ENCODE results near the gene KDR.

Gene KDR

DNA sequence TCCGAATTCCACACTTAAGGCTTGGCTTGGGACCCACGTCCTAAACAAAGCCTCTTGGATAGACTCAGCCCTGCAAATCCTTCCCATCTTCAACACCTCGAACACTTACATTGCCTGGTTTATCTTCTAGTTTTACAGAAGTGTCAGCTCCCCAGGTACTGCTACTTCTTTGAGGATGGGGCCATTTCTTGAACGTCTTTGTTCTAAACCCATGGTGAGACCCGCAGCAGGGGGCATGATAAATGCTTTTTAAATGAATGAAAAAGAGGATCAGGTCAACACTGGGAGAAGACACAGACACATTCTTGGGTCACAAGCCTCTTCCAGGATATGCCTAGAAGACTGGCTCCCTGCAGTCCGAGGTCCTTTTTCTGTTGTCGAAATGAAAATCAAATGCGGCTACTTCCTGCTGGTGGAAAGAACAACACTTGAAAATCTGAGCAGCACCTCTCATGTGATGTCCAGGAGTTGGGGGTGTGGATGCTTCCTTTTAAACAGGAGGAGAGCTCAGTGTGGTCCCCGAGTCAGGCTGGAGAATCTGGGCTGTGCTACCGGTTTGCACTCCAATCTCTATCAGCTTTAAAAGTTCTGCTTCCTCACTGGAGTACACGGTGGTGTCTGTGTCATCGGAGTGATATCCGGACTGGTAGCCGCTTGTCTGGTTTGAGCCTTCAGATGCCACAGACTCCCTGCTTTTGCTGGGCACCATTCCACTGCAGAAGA, 45.8 kb downstream of the KDR start:
- TF ChIP-seq, protein P1, sequence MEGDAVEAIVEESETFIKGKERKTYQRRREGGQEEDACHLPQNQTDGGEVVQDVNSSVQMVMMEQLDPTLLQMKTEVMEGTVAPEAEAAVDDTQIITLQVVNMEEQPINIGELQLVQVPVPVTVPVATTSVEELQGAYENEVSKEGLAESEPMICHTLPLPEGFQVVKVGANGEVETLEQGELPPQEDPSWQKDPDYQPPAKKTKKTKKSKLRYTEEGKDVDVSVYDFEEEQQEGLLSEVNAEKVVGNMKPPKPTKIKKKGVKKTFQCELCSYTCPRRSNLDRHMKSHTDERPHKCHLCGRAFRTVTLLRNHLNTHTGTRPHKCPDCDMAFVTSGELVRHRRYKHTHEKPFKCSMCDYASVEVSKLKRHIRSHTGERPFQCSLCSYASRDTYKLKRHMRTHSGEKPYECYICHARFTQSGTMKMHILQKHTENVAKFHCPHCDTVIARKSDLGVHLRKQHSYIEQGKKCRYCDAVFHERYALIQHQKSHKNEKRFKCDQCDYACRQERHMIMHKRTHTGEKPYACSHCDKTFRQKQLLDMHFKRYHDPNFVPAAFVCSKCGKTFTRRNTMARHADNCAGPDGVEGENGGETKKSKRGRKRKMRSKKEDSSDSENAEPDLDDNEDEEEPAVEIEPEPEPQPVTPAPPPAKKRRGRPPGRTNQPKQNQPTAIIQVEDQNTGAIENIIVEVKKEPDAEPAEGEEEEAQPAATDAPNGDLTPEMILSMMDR (IDR thresholded peaks at IDR 0.05; ENCODE audit: insufficient read depth, low read length, poor library complexity, severe bottlenecking) = no peak
- Histone ChIP-seq H3K4me3 (replicated peaks; ENCODE audit: low read depth, low read length) (no peak overlapping the region), H3K27me3 (replicated peaks; ENCODE audit: control insufficient read depth, insufficient read depth, low read length) (no peaks in the 10 kb centered on the region), H3K36me3 (ENCODE audit: control insufficient read depth, insufficient read depth, low read length) (no peaks in the 10 kb centered on the region)
- DNase-seq (ENCODE audit: extremely low read depth, insufficient read length) = no peak

- no peak overlapping the region for H3K4me3 ChIP-seq (replicated peaks; ENCODE audit: low read depth, low read length)
- no peaks in the 10 kb centered on the region for H3K36me3 ChIP-seq (ENCODE audit: control insufficient read depth, insufficient read depth, low read length)
- TF ChIP-seq, protein P1 (IDR thresholded peaks at IDR 0.05; ENCODE audit: insufficient read depth, low read length, poor library complexity, severe bottlenecking) = no peak
- no peak for DNase-seq (ENCODE audit: extremely low read depth, insufficient read length)
- H3K27me3 ChIP-seq (replicated peaks; ENCODE audit: control insufficient read depth, insufficient read depth, low read length) = no peaks in the 10 kb centered on the region
Measured at GRCh38 chr4:55078987-55079386, 46.4 kb downstream of the KDR start.

DNA sequence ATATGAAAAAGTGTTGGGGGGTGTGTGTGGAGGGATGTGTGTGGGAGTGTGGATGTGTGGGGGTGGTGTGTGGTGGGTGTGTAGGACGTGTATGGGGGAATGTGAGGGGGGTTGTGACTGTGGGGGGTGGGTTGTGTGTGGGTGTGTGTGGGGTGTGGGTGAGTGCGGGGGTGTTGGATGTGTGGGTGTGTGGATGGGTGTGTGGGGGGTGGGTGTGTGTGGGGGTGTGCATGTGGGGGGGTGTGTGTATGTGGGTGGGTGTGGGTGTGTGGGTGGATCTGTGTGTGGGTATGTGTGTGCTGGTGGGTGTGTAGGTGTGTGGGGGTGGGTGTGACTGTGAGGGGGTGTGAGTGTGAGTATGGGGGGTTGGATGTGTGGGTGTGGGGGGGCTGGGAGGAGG, 47.8 kb downstream of the KDR start:
- Histone ChIP-seq H3K27me3 (replicated peaks; ENCODE audit: control insufficient read depth, insufficient read depth, low read length) (no peaks in the 10 kb centered on the region), H3K36me3 (ENCODE audit: control insufficient read depth, insufficient read depth, low read length) (no peaks in the 10 kb centered on the region), H3K4me3 (replicated peaks; ENCODE audit: low read depth, low read length) (no peak overlapping the region)
- TF ChIP-seq, protein P1 (IDR thresholded peaks at IDR 0.05; ENCODE audit: insufficient read depth, low read length, poor library complexity, severe bottlenecking) = no peak
- no peak for DNase-seq (ENCODE audit: extremely low read depth, insufficient read length)

GRCh38 chr4:55075823-55076716, 49.3 kb downstream of the KDR start:
- Histone ChIP-seq H3K4me3 (replicated peaks; ENCODE audit: low read depth, low read length) (no peak overlapping the region), H3K27me3 (replicated peaks; ENCODE audit: control insufficient read depth, insufficient read depth, low read length) (no peaks in the 10 kb centered on the region), H3K36me3 (ENCODE audit: control insufficient read depth, insufficient read depth, low read length) (no peaks in the 10 kb centered on the region)
- TF ChIP-seq, protein P1 (IDR thresholded peaks at IDR 0.05; ENCODE audit: insufficient read depth, low read length, poor library complexity, severe bottlenecking) = no peak
- DNase-seq (ENCODE audit: extremely low read depth, insufficient read length) = no peak

GRCh38 chr4:55075376-55075775, 50.0 kb downstream of the KDR start:
- TF ChIP-seq, protein P1 (IDR thresholded peaks at IDR 0.05; ENCODE audit: insufficient read depth, low read length, poor library complexity, severe bottlenecking) = no peak
- DNase-seq (ENCODE audit: extremely low read depth, insufficient read length) = no peak
- H3K36me3 ChIP-seq (ENCODE audit: control insufficient read depth, insufficient read depth, low read length) = no peaks in the 10 kb centered on the region
- H3K4me3 ChIP-seq (replicated peaks; ENCODE audit: low read depth, low read length) = no peak overlapping the region
- no peaks in the 10 kb centered on the region for H3K27me3 ChIP-seq (replicated peaks; ENCODE audit: control insufficient read depth, insufficient read depth, low read length)

All from GM06990 (cell line).